ENCODE results near the gene PTGS1. TPM values are rescaled to one million over a fixed set of nuclear protein-coding genes. Genes with fewer than 3 reads are reported as not detected.

The PTGS1 gene
- total and polyA plus RNA-seq, 9 of the 15 experiments (the other 6 are each of a cell fraction or from before 2014, with no cell fraction given), result 3.4 to 12.9 (median 5.3) TPM

GRCh38 chr9:122349201-122349600 is 21.6 kb upstream of the PTGS1 start:
- Histone ChIP-seq H3K79me2 (ENCODE audit: control insufficient read depth, insufficient read depth, low read length) (no peaks in the 10 kb centered on the region), H3K9me3 (replicated peaks; ENCODE audit: control insufficient read depth, insufficient read depth, low read depth, low read length) (no peaks in the 10 kb centered on the region; the same call in 1 of the 2 replicates), H3K9ac (ENCODE audit: insufficient read depth in 1 of 2, low read depth in 2 of 2, low read length in 2 of 2) (no peak overlapping the region), H3K9me1 (ENCODE audit: control insufficient read depth, insufficient read depth, low read length) (no peaks in the 10 kb centered on the region), H3K4me1 (replicated peaks in 1 of 2; ENCODE audit: control insufficient read depth in 2 of 2, insufficient read depth in 2 of 2, low read length in 2 of 2) (peaks cover 0 to 4% of the 10 kb centered on the region in 2 experiments; a peak in 1 of 5 replicates), H2AFZ (ENCODE audit: low read depth, low read length) (no peak overlapping the region), H3K36me3 (ENCODE audit: control insufficient read depth, insufficient read depth, low read length) (no peaks in the 10 kb centered on the region), H3K4me3 (no peak overlapping the region), H4K20me1 (replicated peaks; ENCODE audit: control insufficient read depth, insufficient read depth, low read length) (no peaks in the 10 kb centered on the region; the same call in 1 of the 2 replicates), H3K27ac (ENCODE audit: extremely low read depth, low read depth, low read length) (no peak overlapping the region), H3K27me3 (ENCODE audit: control insufficient read depth in 2 of 2, insufficient read depth in 2 of 2, low read length in 2 of 2) (peaks cover 0 to 5% of the 10 kb centered on the region in 2 experiments; a peak in 2 of 5 replicates), H3K4me2 (ENCODE audit: insufficient read depth, low read length) (no peak overlapping the region)
- CTCF ChIA-PET (ENCODE audit: low intra/inter-chr PET ratio), result interaction anchor here (1.8 to 6.0 kb wide), 2 partner anchors 223 to 226 kb away, joined by 6 to 88 read pairs; no protein-coding TSS in a partner anchor
- intact Hi-C loops (cut with micrococcal nuclease), result no loop called here
- BruUV-seq (replicated peaks), result no TSS peak
- in situ Hi-C loops (cut with MboI), result loop anchor here (25.0 kb wide), 1 partner anchor 662 kb away; no protein-coding TSS in a partner anchor
- TF ChIP-seq ZNF263 (CRISPR knock-in tag; IDR thresholded peaks at IDR 0.05; ENCODE audit: borderline replicate concordance) (0 out of 2 replicates have a peak, but pooled peaks have one; percentile 14), JUN (IDR thresholded peaks at IDR 0.05; ENCODE audit: borderline replicate concordance, low read depth, low read length) (no peak), JUN (CRISPR knock-in tag; IDR thresholded peaks at IDR 0.05; ENCODE audit: borderline replicate concordance) (no peak)
- POLR2A ChIA-PET, result interaction anchor here (2.5 kb wide), 1 partner anchor 227 kb away, joined by 11 read pairs; no protein-coding TSS in a partner anchor
- no peak for ATAC-seq
- no peak for DNase-seq (ENCODE audit: extremely low read depth in 1 of 4, low spot score in 3 of 4)
- no peak for FAIRE-seq
- WGBS (ENCODE audit: insufficient coverage, low coverage, missing lambda C conversion rate), result 4% methylated on average over 4 of the region's 4 CpGs
